Hepatocyte (in vitro differentiated cells): Measurements from ENCODE around the gene ACSS3.

ENCODE experiments used
- CTCF ChIP-seq: fragments of 200-600 bp; sonication (generic); IDR thresholded peaks from 2 replicates; pipeline ENCODE4 v1.5.1; 2016; ENCODE audit warnings: antibody characterized with exemption, mild to moderate bottlenecking; ENCODE audit not compliant: poor library complexity
- EZH2 ChIP-seq: fragments of 200-600 bp; sonication (generic); IDR thresholded peaks from 2 replicates; pipeline ENCODE4 v1.6.1; 2016; ENCODE audit warnings: antibody characterized with exemption, mild to moderate bottlenecking, borderline replicate concordance
- EZH2phosphoT487 ChIP-seq: fragments of 200-600 bp; sonication (generic); IDR thresholded peaks from one replicate; pipeline ENCODE4 v1.6.1; 2018; ENCODE audit warnings: antibody characterized with exemption, mild to moderate bottlenecking, low read depth, moderate library complexity; ENCODE audit not compliant: unreplicated experiment, severe bottlenecking

GRCh38 chr12:81070846-81071245, 7.0 kb upstream of the ACSS3 start:
- TF ChIP-seq CTCF, result no peak
- no peak for TF ChIP-seq EZH2
- no peak for TF ChIP-seq EZH2phosphoT487
